IMR-90 (cell line): ENCODE measurements around the gene RIMS1. TPM values are rescaled to one million over a fixed set of nuclear protein-coding genes. Genes with fewer than 3 reads are reported as not detected.
A peak's percentile ranks its signal among the peaks of the same experiment; 100 is the strongest.

Experiments used
- ATAC-seq: fragments of 200-7000 bp; cut with Tn5 transposase; 2 replicates; pipeline ENCODE4 v1.9.1; 2020; ENCODE audit warnings: low read depth, mild to moderate bottlenecking, moderate library complexity
- BruUV-seq: library from RNA; stranded (reverse); fragments of 400-500 nt; replicated peaks from 2 replicates; lab custom pipeline; 2021; lab: Mats Ljungman, UMichigan
- CTCF ChIA-PET: fragments of 300-600 bp; formaldehyde crosslinking; extraction: SDS; loops from one replicate; lab custom pipeline; 2021; ENCODE audit warnings: antibody characterized with exemption; lab: Yijun Ruan, JAX
- POLR2A ChIA-PET: fragments of 300-600 bp; sonication (Branson Sonifier 250); formaldehyde crosslinking; loops from one replicate; lab custom pipeline; 2022; ENCODE audit warnings: antibody characterized with exemption; ENCODE audit not compliant: unreplicated experiment; lab: Charles Lee
- DNase-seq: peaks from one replicate; pipeline ENCODE4 v3.0.0; 2013
- H2AFZ ChIP-seq: replicated peaks from 2 replicates; pipeline ENCODE3; 2013; ENCODE audit warnings: low read length, mild to moderate bottlenecking; ENCODE audit not compliant: poor library complexity
- H2AK5ac ChIP-seq: 2 replicates; pipeline ENCODE4 v1.6.1; 2013; ENCODE audit warnings: low read depth, low read length, inconsistent platforms
- H2AK9ac ChIP-seq: replicated peaks from 2 replicates; pipeline ENCODE3; 2013; ENCODE audit warnings: mild to moderate bottlenecking, low read depth, low read length, moderate library complexity; ENCODE audit not compliant: poor library complexity
- H2BK120ac ChIP-seq: 2 replicates; pipeline ENCODE4 v1.6.1; 2013; ENCODE audit warnings: low read depth, low read length, inconsistent platforms
- H2BK15ac ChIP-seq: 3 replicates; pipeline ENCODE4 v1.6.1; 2013; ENCODE audit warnings: low read depth, low read length, inconsistent platforms
- H2BK20ac ChIP-seq: 2 replicates; pipeline ENCODE4 v1.6.1; 2013; ENCODE audit warnings: low read depth, mild to moderate bottlenecking, inconsistent platforms, low read length, moderate library complexity
- H2BK5ac ChIP-seq: 2 replicates; pipeline ENCODE4 v1.6.1; 2013; ENCODE audit warnings: mild to moderate bottlenecking, low read depth, low read length, inconsistent platforms; ENCODE audit not compliant: poor library complexity, severe bottlenecking
- H3K14ac ChIP-seq: replicated peaks from 2 replicates; pipeline ENCODE4 v1.6.1; 2013; ENCODE audit warnings: low read depth, low read length, inconsistent platforms
- H3K18ac ChIP-seq: 2 replicates; pipeline ENCODE4 v1.6.1; 2013; ENCODE audit warnings: low read depth, low read length, control low read depth
- H3K23ac ChIP-seq: 2 replicates; pipeline ENCODE4 v1.6.1; 2013; ENCODE audit warnings: low read depth, low read length, inconsistent platforms
- H3K27ac ChIP-seq: 2 replicates; pipeline ENCODE4 v1.5.1; 2013; ENCODE audit warnings: mild to moderate bottlenecking, control low read depth, low read length; ENCODE audit not compliant: insufficient read depth
- H3K27me3 ChIP-seq: 2 replicates; pipeline ENCODE4 v1.6.1; 2013; ENCODE audit warnings: low read length; ENCODE audit not compliant: control insufficient read depth, insufficient read depth
- H3K36me3 ChIP-seq: 2 replicates; pipeline ENCODE4 v1.6.1; 2013; ENCODE audit warnings: low read length, mixed read lengths; ENCODE audit not compliant: control insufficient read depth, insufficient read depth
- H3K4ac ChIP-seq: 2 replicates; pipeline ENCODE4 v1.6.1; 2013; ENCODE audit warnings: low read depth, low read length, inconsistent platforms
- H3K4me1 ChIP-seq: 2 replicates; pipeline ENCODE4 v1.6.1; 2013; ENCODE audit warnings: low read length, mixed read lengths; ENCODE audit not compliant: control insufficient read depth, insufficient read depth
- H3K4me2 ChIP-seq: 2 replicates; pipeline ENCODE4 v1.6.1; 2013; ENCODE audit warnings: low read depth, mild to moderate bottlenecking, control low read depth, low read length, moderate library complexity
- H3K4me3 ChIP-seq: 2 replicates; pipeline ENCODE4 v1.5.1; 2013; ENCODE audit warnings: low read depth, mild to moderate bottlenecking, control low read depth, low read length, moderate library complexity; ENCODE audit not compliant: insufficient read depth
- H3K56ac ChIP-seq: 2 replicates; pipeline ENCODE4 v1.6.1; 2013; ENCODE audit warnings: low read length, inconsistent platforms; ENCODE audit not compliant: insufficient read depth; ENCODE audit errors: extremely low read depth
- H3K79me1 ChIP-seq, 2 experiments: 2 replicates each; pipeline ENCODE4 v1.6.1; 2013; ENCODE audit warnings: low read length in 2 of 2, inconsistent platforms in 1 of 2, low read depth in 1 of 2
- H3K9ac ChIP-seq: 2 replicates; pipeline ENCODE4 v1.6.1; 2013; ENCODE audit warnings: low read depth, low read length, control low read depth
- H3K9me1 ChIP-seq: 2 replicates; pipeline ENCODE4 v1.6.1; 2013; ENCODE audit warnings: low read length, inconsistent platforms; ENCODE audit not compliant: insufficient read depth
- H3K9me3 ChIP-seq: 2 replicates; pipeline ENCODE4 v1.6.1; 2013; ENCODE audit warnings: low read length; ENCODE audit not compliant: control insufficient read depth, insufficient read depth
- H4K20me1 ChIP-seq: 2 replicates; pipeline ENCODE4 v1.6.1; 2013; ENCODE audit warnings: low read length, inconsistent platforms; ENCODE audit not compliant: insufficient read depth
- H4K5ac ChIP-seq: 2 replicates; pipeline ENCODE4 v1.6.1; 2013; ENCODE audit warnings: mild to moderate bottlenecking, low read depth, low read length, control low read depth
- H4K8ac ChIP-seq, 2 experiments: 2 replicates each; pipeline ENCODE4 v1.6.1; 2013; ENCODE audit warnings: low read depth in 2 of 2, low read length in 2 of 2, control low read depth in 1 of 2, inconsistent platforms in 1 of 2
- H4K91ac ChIP-seq: 2 replicates; pipeline ENCODE4 v1.6.1; 2013; ENCODE audit warnings: low read depth, low read length, inconsistent platforms; ENCODE audit not compliant: insufficient read depth
- MXI1 ChIP-seq: IDR thresholded peaks from 2 replicates; pipeline ENCODE4 v1.6.1; 2012; ENCODE audit warnings: low read depth, mild to moderate bottlenecking, low read length, moderate library complexity, borderline replicate concordance
- RFX5 ChIP-seq: IDR thresholded peaks from 2 replicates; pipeline ENCODE4 v1.8.0; 2012; ENCODE audit warnings: low read depth, mild to moderate bottlenecking, low read length, moderate library complexity
- WGBS, 2 experiments: methylation state at CpG; one replicate each; pipeline versions ENCODE4 v1.1.5 to v1.1.7; 2013; ENCODE audit warnings: missing lambda C conversion rate in 2 of 2; ENCODE audit not compliant: insufficient read length in 1 of 2; ENCODE audit errors: extremely low coverage in 2 of 2; 5-methylcytosine and 5-hydroxymethylcytosine counted together
- dilution Hi-C: fragments of 300-500 bp; cut with HindIII; formaldehyde crosslinking; loops from one replicate; pipeline ENCODE4 v1.14.3; 2018; ENCODE audit warnings: low sequenced_read_pairs; ENCODE audit not compliant: unreplicated experiment
- in situ Hi-C: fragments of 300-500 bp; cut with MboI; formaldehyde crosslinking; loops from 3 replicates; pipeline ENCODE4 v1.14.3; 2019; ENCODE audit warnings: low sequenced_read_pairs, inconsistent platforms, mixed read lengths
- intact Hi-C: fragments of 100-400 bp; cut with micrococcal nuclease; formaldehyde crosslinking; loops from 2 replicates; pipeline ENCODE4 v1.10.0; 2022
- polyA plus RNA-seq, 3 experiments: library from polyadenylated mRNA; depleted of rRNA; stranded (reverse); fragments of >200 nt; gene quantifications; 2 replicates each; pipeline ENCODE4 v1.2.3, GENCODE V29; 2012; ENCODE audit warnings: low replicate concordance in 1 of 3
- total RNA-seq: library from RNA; depleted of rRNA; stranded (reverse); fragments of >200 nt; gene quantifications from 2 replicates; pipeline ENCODE4 v1.2.3, GENCODE V29; 2012
- TF ChIP-seq, protein P1 (sequence below): conservative IDR thresholded peaks from 2 replicates; pipeline ENCODE4 v1.5.1; 2012; ENCODE audit warnings: mild to moderate bottlenecking, low read depth, low read length, improper control_type of control experiment

RIMS1 gene
- total and polyA plus RNA-seq, 2 of the 4 experiments (the other 2 are of a cell fraction) = 0.44 to 3.8 TPM

DNA sequence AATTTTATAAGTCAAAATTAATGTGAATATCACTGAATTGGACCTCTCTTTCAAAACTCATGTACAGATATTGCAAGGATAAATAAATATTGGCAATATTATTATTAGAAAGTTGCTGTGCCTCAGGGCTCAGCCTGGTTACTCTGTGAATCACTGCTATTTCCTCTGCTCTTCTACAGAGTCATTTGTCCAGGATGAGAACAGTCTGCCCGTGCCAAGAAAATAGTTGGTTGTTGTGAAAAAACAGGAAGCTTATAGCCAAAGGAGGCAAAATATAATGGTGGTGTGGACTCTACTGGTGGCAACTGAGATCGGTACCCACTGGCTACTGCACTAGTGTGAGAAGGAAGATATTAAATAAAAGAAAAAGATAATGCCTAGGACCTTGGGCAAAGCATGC lies 93.6 kb downstream of the RIMS1 start:
- H3K27me3 ChIP-seq = no peaks in the 10 kb centered on the region
- POLR2A ChIA-PET = no interaction called here
- no peak overlapping the region for H2BK120ac ChIP-seq
- no peak overlapping the region for H4K8ac ChIP-seq
- H3K9ac ChIP-seq = no peak overlapping the region
- DNase-seq (peak; percentile 0), ATAC-seq (no peak)
- H3K18ac ChIP-seq = no peak overlapping the region
- TF ChIP-seq MXI1 (no peak), RFX5 (no peak)
- TF ChIP-seq, protein P1, sequence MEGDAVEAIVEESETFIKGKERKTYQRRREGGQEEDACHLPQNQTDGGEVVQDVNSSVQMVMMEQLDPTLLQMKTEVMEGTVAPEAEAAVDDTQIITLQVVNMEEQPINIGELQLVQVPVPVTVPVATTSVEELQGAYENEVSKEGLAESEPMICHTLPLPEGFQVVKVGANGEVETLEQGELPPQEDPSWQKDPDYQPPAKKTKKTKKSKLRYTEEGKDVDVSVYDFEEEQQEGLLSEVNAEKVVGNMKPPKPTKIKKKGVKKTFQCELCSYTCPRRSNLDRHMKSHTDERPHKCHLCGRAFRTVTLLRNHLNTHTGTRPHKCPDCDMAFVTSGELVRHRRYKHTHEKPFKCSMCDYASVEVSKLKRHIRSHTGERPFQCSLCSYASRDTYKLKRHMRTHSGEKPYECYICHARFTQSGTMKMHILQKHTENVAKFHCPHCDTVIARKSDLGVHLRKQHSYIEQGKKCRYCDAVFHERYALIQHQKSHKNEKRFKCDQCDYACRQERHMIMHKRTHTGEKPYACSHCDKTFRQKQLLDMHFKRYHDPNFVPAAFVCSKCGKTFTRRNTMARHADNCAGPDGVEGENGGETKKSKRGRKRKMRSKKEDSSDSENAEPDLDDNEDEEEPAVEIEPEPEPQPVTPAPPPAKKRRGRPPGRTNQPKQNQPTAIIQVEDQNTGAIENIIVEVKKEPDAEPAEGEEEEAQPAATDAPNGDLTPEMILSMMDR = no peak
- no peak overlapping the region for H4K5ac ChIP-seq
- H2AK9ac ChIP-seq = no peak overlapping the region
- in situ Hi-C loops (no loop called here), intact Hi-C loops (no loop called here), dilution Hi-C loops (no loop called here)
- no peak overlapping the region for H3K4me3 ChIP-seq
- no peak overlapping the region for H2BK20ac ChIP-seq
- no peak overlapping the region for H2BK15ac ChIP-seq
- no peak overlapping the region for H3K27ac ChIP-seq
- H3K14ac ChIP-seq = no peak overlapping the region
- H2BK5ac ChIP-seq = no peak overlapping the region
- no peak overlapping the region for H2AK5ac ChIP-seq
- no peak overlapping the region for H3K56ac ChIP-seq
- no peaks in the 10 kb centered on the region for H3K9me1 ChIP-seq
- WGBS, 2 experiments = no CpG with 5 or more reads among the region's 2 CpGs
- H3K23ac ChIP-seq = no peak overlapping the region
- no peaks in the 10 kb centered on the region for H3K36me3 ChIP-seq
- H3K4ac ChIP-seq = no peak overlapping the region
- H3K4me2 ChIP-seq = no peak overlapping the region
- H3K79me1 ChIP-seq = no peaks in the 10 kb centered on the region
- H3K9me3 ChIP-seq = no peaks in the 10 kb centered on the region
- H2AFZ ChIP-seq = no peak overlapping the region
- no peaks in the 10 kb centered on the region for H3K4me1 ChIP-seq
- BruUV-seq = no TSS peak
- CTCF ChIA-PET = no interaction called here
- H4K20me1 ChIP-seq = no peaks in the 10 kb centered on the region
- no peak overlapping the region for H4K91ac ChIP-seq
